Left lung (tissue), 10 donors: ENCODE measurements around the gene SPTBN1. TPM values are rescaled to one million over a fixed set of nuclear protein-coding genes. Genes with fewer than 3 reads are reported as not detected.

ENCODE experiments used
- ATAC-seq: fragments of 200-7000 bp; cut with Tn5 transposase; one replicate; pipeline ENCODE4 v1.9.1; 2020; ENCODE audit warnings: moderate library complexity
- DNase-seq, 4 donors: peaks; one replicate each; pipeline ENCODE4 v3.0.0-alpha.2; 2013 to 2020
- H3K27ac ChIP-seq, 2 donors: fragments of 200-600 bp; sonication (generic) in 1 of 2; one replicate each; pipeline versions ENCODE4 v1.5.0 to v1.8.0; 2020 to 2021
- H3K27me3 ChIP-seq, 2 donors: fragments of 200-600 bp; sonication (generic) in 1 of 2; one replicate each; pipeline versions ENCODE4 v1.5.0 to v1.8.0; 2020 to 2021
- H3K36me3 ChIP-seq, 2 donors: fragments of 200-600 bp; sonication (generic) in 1 of 2; one replicate each; pipeline versions ENCODE4 v1.5.0 to v1.8.0; 2020 to 2021
- H3K4me1 ChIP-seq, 2 donors: fragments of 200-600 bp; one replicate each; pipeline ENCODE4 v1.8.0; 2021
- H3K4me3 ChIP-seq, 2 donors: fragments of 200-600 bp; sonication (generic) in 1 of 2; one replicate each; pipeline versions ENCODE4 v1.5.0 to v1.8.0; 2020 to 2021; ENCODE audit warnings: mild to moderate bottlenecking in 1 of 2
- H3K9me3 ChIP-seq, 2 donors: fragments of 200-600 bp; sonication (generic) in 1 of 2; one replicate each; pipeline versions ENCODE4 v1.5.0 to v1.8.0; 2020 to 2021
- CTCF ChIP-seq, 2 donors: fragments of 200-600 bp; sonication (generic) in 1 of 2; IDR thresholded peaks; one replicate each; pipeline versions ENCODE4 v1.5.0 to v1.8.0; 2021; ENCODE audit warnings: antibody characterized with exemption in 2 of 2
- intact Hi-C, 2 donors: fragments of 100-400 bp; cut with DNase I; formaldehyde crosslinking; loops; one replicate each; pipeline versions ENCODE4 v1.11.2 to v1.14.2; 2022
- polyA plus RNA-seq, 6 donors: library from polyadenylated mRNA; unstranded; fragments of 120-200 nt; gene quantifications; one replicate each; pipeline ENCODE4 v1.2.1, GENCODE V29; 2013; ENCODE audit not compliant: insufficient read length in 6 of 6
- total RNA-seq, 2 donors: library from RNA; stranded (reverse); fragmentation: NEBNext Ultra II Directional; extraction: Animal tissue kit (Norgen Biotek cat#: 25700); gene quantifications; one replicate each; pipeline ENCODE4 v1.2.1, GENCODE V29; 2021
- donor health status: DM: no; HTN: yes; CAD: no.
- donor health status: DM: no; HTN: no; CAD: no.

SPTBN1 gene
- total and polyA plus RNA-seq, 8 donors, result 441 to 578 (median 543) TPM

GRCh38 chr2:54543733-54544396, 87.7 kb downstream of the SPTBN1 start:
- peaks cover 3 to 36% of the 10 kb centered on the region in 2 donors for H3K4me1 ChIP-seq

GRCh38 chr2:54545702-54546450, 89.7 kb downstream of the SPTBN1 start:
- ATAC-seq (peak; percentile 80), DNase-seq (no peak)
- TF ChIP-seq CTCF (IDR thresholded peaks at IDR 0.05), result no peak
- intact Hi-C loops, result no loop called here
- peaks cover under 1 to 47% of the 10 kb centered on the region in 2 donors for H3K4me1 ChIP-seq
- no peaks in the 10 kb centered on the region for H3K36me3 ChIP-seq
- no peaks in the 10 kb centered on the region for H3K27me3 ChIP-seq
- H3K4me3 ChIP-seq, result no peak overlapping the region
- no peaks in the 10 kb centered on the region for H3K9me3 ChIP-seq
- peak overlapping the region in 1 of 2 donors; percentile 60 for H3K27ac ChIP-seq

More at GRCh38 chr2:54543733-54544396, 87.7 kb downstream of the SPTBN1 start:
- no peak overlapping the region for H3K27ac ChIP-seq
- no peak overlapping the region for H3K4me3 ChIP-seq
- no peaks in the 10 kb centered on the region for H3K27me3 ChIP-seq
- no peaks in the 10 kb centered on the region for H3K9me3 ChIP-seq
- TF ChIP-seq CTCF (IDR thresholded peaks at IDR 0.05), result no peak
- intact Hi-C loops, result no loop called here
- no peak for ATAC-seq
- DNase-seq, result no peak
- no peaks in the 10 kb centered on the region for H3K36me3 ChIP-seq

GRCh38 chr2:54546518-54546917, 90.4 kb downstream of the SPTBN1 start:
- intact Hi-C loops, result no loop called here
- H3K27me3 ChIP-seq, result no peaks in the 10 kb centered on the region
- no peaks in the 10 kb centered on the region for H3K9me3 ChIP-seq
- DNase-seq (no peak), ATAC-seq (no peak)
- peaks cover 0 to 53% of the 10 kb centered on the region in 2 donors for H3K4me1 ChIP-seq
- TF ChIP-seq CTCF (IDR thresholded peaks at IDR 0.05), result no peak
- no peaks in the 10 kb centered on the region for H3K36me3 ChIP-seq
- H3K27ac ChIP-seq, result peak overlapping the region in 1 of 2 donors; percentile 60
- H3K4me3 ChIP-seq, result no peak overlapping the region

- H3K4me3 ChIP-seq, result no peak overlapping the region
- no peak for DNase-seq
- H3K27ac ChIP-seq, result peak overlapping the region in 1 of 2 donors; percentile 60
- no peak for TF ChIP-seq CTCF (IDR thresholded peaks at IDR 0.05)
- no peaks in the 10 kb centered on the region for H3K27me3 ChIP-seq
- no peaks in the 10 kb centered on the region for H3K36me3 ChIP-seq
- no peaks in the 10 kb centered on the region for H3K9me3 ChIP-seq
- peaks cover 0 to 55% of the 10 kb centered on the region in 2 donors for H3K4me1 ChIP-seq
- intact Hi-C loops, result no loop called here
- no peak for ATAC-seq
Measured at GRCh38 chr2:54546923-54547720, 91.0 kb downstream of the SPTBN1 start.

- Histone ChIP-seq H3K36me3 (no peaks in the 10 kb centered on the region), H3K9me3 (no peaks in the 10 kb centered on the region), H3K4me1 (peaks cover 2 to 56% of the 10 kb centered on the region in 2 donors), H3K27ac (no peak overlapping the region), H3K27me3 (no peaks in the 10 kb centered on the region), H3K4me3 (no peak overlapping the region)
- no peak for TF ChIP-seq CTCF (IDR thresholded peaks at IDR 0.05)
- intact Hi-C loops, result no loop called here
- DNase-seq, result no peak
- ATAC-seq, result no peak
Measured at GRCh38 chr2:54549430-54549829, 93.3 kb downstream of the SPTBN1 start.
